A549 (cell line): Measurements from ENCODE around the gene UBTD1.

Experiments used
- ESRRA ChIP-seq: fragments of 150-350 bp; IDR thresholded peaks from 2 replicates; pipeline ENCODE4 v1.6.1; 2014; ENCODE audit warnings: mild to moderate bottlenecking, low read length, borderline replicate concordance
- POLR2AphosphoS2 ChIP-seq: conservative IDR thresholded peaks from 2 replicates; pipeline ENCODE4 v1.6.1; 2012; ENCODE audit warnings: low read length, improper control_type of control experiment, inconsistent platforms
- TF ChIP-seq, protein P1 (sequence below): fragments of >200 bp; sonication (Bioruptor Twin); formaldehyde crosslinking; IDR thresholded peaks from 3 replicates; pipeline ENCODE4 v1.5.1; 2016

- TF ChIP-seq, protein P1, sequence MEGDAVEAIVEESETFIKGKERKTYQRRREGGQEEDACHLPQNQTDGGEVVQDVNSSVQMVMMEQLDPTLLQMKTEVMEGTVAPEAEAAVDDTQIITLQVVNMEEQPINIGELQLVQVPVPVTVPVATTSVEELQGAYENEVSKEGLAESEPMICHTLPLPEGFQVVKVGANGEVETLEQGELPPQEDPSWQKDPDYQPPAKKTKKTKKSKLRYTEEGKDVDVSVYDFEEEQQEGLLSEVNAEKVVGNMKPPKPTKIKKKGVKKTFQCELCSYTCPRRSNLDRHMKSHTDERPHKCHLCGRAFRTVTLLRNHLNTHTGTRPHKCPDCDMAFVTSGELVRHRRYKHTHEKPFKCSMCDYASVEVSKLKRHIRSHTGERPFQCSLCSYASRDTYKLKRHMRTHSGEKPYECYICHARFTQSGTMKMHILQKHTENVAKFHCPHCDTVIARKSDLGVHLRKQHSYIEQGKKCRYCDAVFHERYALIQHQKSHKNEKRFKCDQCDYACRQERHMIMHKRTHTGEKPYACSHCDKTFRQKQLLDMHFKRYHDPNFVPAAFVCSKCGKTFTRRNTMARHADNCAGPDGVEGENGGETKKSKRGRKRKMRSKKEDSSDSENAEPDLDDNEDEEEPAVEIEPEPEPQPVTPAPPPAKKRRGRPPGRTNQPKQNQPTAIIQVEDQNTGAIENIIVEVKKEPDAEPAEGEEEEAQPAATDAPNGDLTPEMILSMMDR: no peak
- TF ChIP-seq ESRRA (no peak), POLR2AphosphoS2 (no peak)
Observed at GRCh38 chr10:97531401-97531986, 32.8 kb downstream of the UBTD1 start.
